Small intestine (tissue), 7 donors: ENCODE data around the gene PRDM11. TPM values are rescaled to one million over a fixed set of nuclear protein-coding genes. Genes with fewer than 3 reads are reported as not detected.

Experiments
- DNase-seq, 2 donors: peaks; one replicate each; pipeline versions ENCODE4 v3.0.0 to v3.0.0-alpha.2; 2013
- FAIRE-seq: peaks from 2 replicates; lab custom pipeline; 2012; peaks lifted over from hg19 to GRCh38; lab: Jason Lieb, UNC
- H3K27ac ChIP-seq, 3 donors: one replicate each; pipeline ENCODE4 v1.5.1; 2013; ENCODE audit warnings: low read length in 2 of 3, mild to moderate bottlenecking in 2 of 3, control low read depth in 1 of 3, inconsistent platforms in 1 of 3, low read depth in 1 of 3, moderate library complexity in 1 of 3
- H3K27me3 ChIP-seq, 3 donors: one replicate each; pipeline ENCODE4 v1.6.1; 2013; ENCODE audit warnings: low read length in 3 of 3, inconsistent platforms in 1 of 3; ENCODE audit not compliant: control insufficient read depth in 3 of 3, insufficient read depth in 3 of 3
- H3K36me3 ChIP-seq, 3 donors: one replicate each; pipeline ENCODE4 v1.6.1; 2013; ENCODE audit warnings: low read length in 3 of 3, inconsistent platforms in 1 of 3, low read depth in 1 of 3, mild to moderate bottlenecking in 1 of 3, moderate library complexity in 1 of 3; ENCODE audit not compliant: control insufficient read depth in 3 of 3, insufficient read depth in 2 of 3
- H3K4me1 ChIP-seq, 3 donors: one replicate each; pipeline ENCODE4 v1.6.1; 2013; ENCODE audit warnings: low read length in 2 of 3, inconsistent platforms in 1 of 3, low read depth in 1 of 3, mild to moderate bottlenecking in 1 of 3, moderate library complexity in 1 of 3; ENCODE audit not compliant: control insufficient read depth in 3 of 3, insufficient read depth in 2 of 3
- H3K4me3 ChIP-seq, 3 donors: one replicate each; pipeline ENCODE4 v1.5.1; 2013; ENCODE audit warnings: low read length in 3 of 3, control low read depth in 1 of 3, inconsistent platforms in 1 of 3, low read depth in 1 of 3, mild to moderate bottlenecking in 1 of 3, moderate library complexity in 1 of 3
- H3K9me3 ChIP-seq, 2 donors: one replicate each; pipeline ENCODE4 v1.6.1; 2013; ENCODE audit warnings: low read depth in 1 of 2, low read length in 1 of 2; ENCODE audit not compliant: control insufficient read depth in 2 of 2, insufficient read depth in 1 of 2
- WGBS, 3 donors: extraction: QIAGEN DNeasy Blood & Tissue Kit; methylation state at CpG; one replicate each; pipeline ENCODE4 v1.1.7; 2013; 5-methylcytosine and 5-hydroxymethylcytosine counted together
- polyA plus RNA-seq, 4 donors: library from polyadenylated mRNA; stranded (reverse) in 3 of 4; unstranded in 1 of 4; fragments of 200-250 nt in 3 of 4; fragments of 120-200 nt in 1 of 4; gene quantifications; one replicate each; pipeline versions ENCODE4 v1.2.1 to v1.2.3, GENCODE V29; 2013
- donor health status: healthy with polysubstance abuse.
- donor health status: control.
- donor health status: control.
- donor health status: Bipolar disorder and iron deficiency.
- donor health status: healthy.

Gene PRDM11
- polyA plus RNA-seq, 4 donors = 0.45 to 20.4 (median 3.2) TPM

DNA sequence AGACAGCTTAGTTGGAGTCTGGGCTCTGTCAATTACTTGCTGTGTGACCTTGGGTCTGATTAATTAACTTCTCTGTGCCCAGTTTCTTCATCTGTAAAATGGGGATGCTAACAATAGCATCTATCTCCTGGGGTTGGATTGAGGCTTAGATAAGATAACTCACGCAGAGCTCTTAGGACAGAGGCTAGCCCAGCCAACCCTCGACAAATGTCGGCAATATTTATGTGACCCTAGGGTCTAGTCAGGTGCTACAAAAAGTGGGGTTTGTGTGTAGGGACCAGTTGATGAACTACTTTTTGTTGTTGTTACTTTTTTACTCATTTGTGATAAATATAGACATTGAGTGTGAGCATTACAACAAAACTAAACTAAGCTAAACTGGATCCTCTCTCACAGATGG, 117.3 kb downstream of the PRDM11 start:
- Histone ChIP-seq H3K9me3 (no peaks in the 10 kb centered on the region), H3K36me3 (peaks cover 0 to 6% (median 0%) of the 10 kb centered on the region in 3 donors), H3K4me3 (no peak overlapping the region), H3K27me3 (no peaks in the 10 kb centered on the region), H3K4me1 (peaks cover 14 to 67% (median 14%) of the 10 kb centered on the region in 3 donors), H3K27ac (peak overlapping the region in 1 of 3 donors; percentile 5)
- DNase-seq = no peak
- FAIRE-seq = no peak
- 65 to 83% (median 76%) methylated on average over 3 of the region's 3 CpGs for WGBS, 3 donors

DNA sequence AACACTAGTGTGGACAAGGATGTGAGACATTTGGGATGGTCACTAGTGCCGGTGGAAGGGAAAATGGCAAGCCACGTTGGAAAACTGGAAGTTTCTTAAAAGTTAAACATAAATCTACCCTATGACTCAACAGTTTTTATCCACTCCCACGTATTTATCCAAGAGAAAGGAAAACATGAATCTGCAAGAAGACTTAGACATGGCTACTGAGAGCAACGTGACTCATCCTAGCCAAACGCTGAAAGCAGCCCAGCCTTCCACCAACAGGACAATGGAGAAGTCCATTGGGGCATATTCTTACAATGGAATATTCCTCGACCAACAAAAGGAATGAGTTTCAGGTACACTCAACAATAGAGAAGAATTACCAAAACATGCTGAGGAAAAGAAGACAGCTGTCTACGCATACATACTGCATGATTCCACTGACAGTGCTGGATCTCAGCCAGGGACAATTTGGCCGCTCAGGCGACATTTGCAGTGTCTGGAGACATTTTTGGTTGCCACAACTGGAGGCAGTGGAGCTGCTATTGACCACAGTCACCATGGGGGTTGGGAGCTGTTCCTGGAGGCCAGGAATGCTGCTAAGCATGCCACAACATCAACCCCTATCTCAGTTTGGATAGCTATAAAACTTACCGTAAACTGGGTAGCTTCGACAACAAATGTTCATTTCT, 118.5 kb downstream of the PRDM11 start:
- DNase-seq (peak; percentile 26 to 52), FAIRE-seq (no peak)
- H3K4me1 ChIP-seq = peaks cover 10 to 63% (median 12%) of the 10 kb centered on the region in 3 donors
- H3K27ac ChIP-seq = peak overlapping the region in 2 of 3 donors; percentile 53 to 82
- H3K9me3 ChIP-seq = no peaks in the 10 kb centered on the region
- no peak overlapping the region for H3K4me3 ChIP-seq
- WGBS, 3 donors = 45 to 63% (median 53%) methylated on average over 11 of the region's 11 CpGs
- no peaks in the 10 kb centered on the region for H3K27me3 ChIP-seq
- peaks cover 0 to 6% (median 0%) of the 10 kb centered on the region in 3 donors for H3K36me3 ChIP-seq

DNA sequence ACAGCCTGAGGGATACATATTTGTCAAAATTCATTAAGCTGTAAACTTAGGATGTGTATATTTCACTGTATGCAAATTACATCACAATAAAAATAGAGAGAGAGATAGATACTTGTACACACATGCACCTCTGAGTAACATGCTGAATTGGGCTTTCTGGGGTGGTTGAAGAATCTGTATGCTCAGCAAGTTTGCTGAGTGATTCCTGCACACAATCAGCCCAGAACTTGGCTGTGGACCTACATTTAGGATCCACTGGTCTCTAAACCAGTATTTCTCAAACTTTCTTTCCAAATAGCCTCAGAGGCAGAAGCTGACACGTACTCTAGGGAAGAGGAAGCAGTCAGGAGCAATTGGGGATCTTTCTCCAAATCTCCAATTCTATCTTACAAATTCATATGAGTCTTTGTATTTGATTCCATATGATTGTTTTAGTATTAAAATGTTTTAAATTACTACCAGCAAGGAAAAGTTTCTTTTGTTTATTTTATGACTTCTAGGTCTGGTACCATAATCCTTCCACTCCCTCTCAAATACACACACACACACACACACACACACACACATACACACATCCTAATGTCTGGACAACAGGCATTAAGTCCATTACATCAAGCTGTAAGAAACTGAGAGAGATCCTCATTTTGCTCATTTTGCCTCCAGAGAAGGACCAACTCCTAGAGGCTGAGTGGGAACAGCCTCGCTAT, 119.7 kb downstream of the PRDM11 start:
- FAIRE-seq = no peak

DNA sequence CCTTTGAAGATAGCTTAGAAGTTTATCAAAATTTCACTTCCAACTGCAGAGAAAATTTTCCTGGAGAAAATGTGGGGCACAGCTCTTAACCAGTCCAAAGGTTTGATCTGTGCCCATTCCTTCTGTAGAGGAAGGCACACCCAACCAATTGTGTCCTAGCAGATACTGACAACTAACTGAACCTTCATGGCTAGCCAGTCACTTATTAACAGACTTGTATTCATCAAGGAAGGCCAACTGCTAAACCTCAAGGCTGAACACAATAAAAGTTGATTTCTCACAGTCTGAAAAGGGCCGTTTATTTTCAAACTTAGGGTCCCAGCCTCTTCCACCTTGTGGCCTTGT, 120.2 kb downstream of the PRDM11 start:
- FAIRE-seq = no peak
- Histone ChIP-seq H3K36me3 (peaks cover 0 to 6% (median 0%) of the 10 kb centered on the region in 3 donors), H3K27ac (peak overlapping the region; percentile 77 to 88 (median 82)), H3K4me3 (no peak overlapping the region), H3K4me1 (peaks cover 10 to 58% (median 12%) of the 10 kb centered on the region in 3 donors), H3K9me3 (no peaks in the 10 kb centered on the region), H3K27me3 (no peaks in the 10 kb centered on the region)
- peak; percentile 87 to 96 for DNase-seq
- WGBS, 3 donors = 15 to 70% (median 29%) methylated on average over 1 of the region's 1 CpG

More for the DNA sequence above, 119.7 kb downstream of the PRDM11 start:
- Histone ChIP-seq H3K36me3 (peaks cover 0 to 6% (median 0%) of the 10 kb centered on the region in 3 donors), H3K9me3 (no peaks in the 10 kb centered on the region), H3K4me3 (no peak overlapping the region), H3K27me3 (no peaks in the 10 kb centered on the region), H3K4me1 (peaks cover 10 to 53% (median 12%) of the 10 kb centered on the region in 3 donors), H3K27ac (peak overlapping the region; percentile 77 to 88 (median 82))
- WGBS, 3 donors = 16 to 55% (median 24%) methylated on average over 2 of the region's 2 CpGs
- DNase-seq = no peak

DNA sequence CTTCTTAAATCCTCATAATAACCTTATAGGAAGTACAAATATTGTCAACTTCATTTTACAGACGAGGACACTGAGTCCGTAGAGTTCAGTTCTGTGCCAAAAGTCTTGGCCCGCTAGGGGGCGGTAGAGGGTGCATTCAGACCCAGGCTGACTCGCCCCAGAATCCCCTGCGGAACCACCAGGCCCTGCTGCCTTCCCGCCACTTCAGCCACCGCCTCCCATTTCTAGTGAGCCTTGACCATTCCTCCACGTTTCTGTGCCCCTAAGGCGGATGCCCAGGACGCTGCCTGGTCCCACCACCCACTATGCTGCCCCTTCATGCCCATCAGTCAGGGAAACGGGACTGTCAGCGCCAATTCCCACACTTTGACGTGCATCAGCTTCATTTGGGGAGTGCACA, 120.6 kb downstream of the PRDM11 start:
- H3K27ac ChIP-seq = peak overlapping the region; percentile 77 to 88 (median 82)
- H3K36me3 ChIP-seq = peaks cover 0 to 6% (median 0%) of the 10 kb centered on the region in 3 donors
- FAIRE-seq (no peak), DNase-seq (peak in 1 of 2 donors; percentile 82)
- no peaks in the 10 kb centered on the region for H3K27me3 ChIP-seq
- WGBS, 3 donors = 45 to 61% (median 46%) methylated on average over 14 of the region's 14 CpGs
- peaks cover 10 to 58% (median 12%) of the 10 kb centered on the region in 3 donors for H3K4me1 ChIP-seq
- no peaks in the 10 kb centered on the region for H3K9me3 ChIP-seq
- H3K4me3 ChIP-seq = no peak overlapping the region

DNA sequence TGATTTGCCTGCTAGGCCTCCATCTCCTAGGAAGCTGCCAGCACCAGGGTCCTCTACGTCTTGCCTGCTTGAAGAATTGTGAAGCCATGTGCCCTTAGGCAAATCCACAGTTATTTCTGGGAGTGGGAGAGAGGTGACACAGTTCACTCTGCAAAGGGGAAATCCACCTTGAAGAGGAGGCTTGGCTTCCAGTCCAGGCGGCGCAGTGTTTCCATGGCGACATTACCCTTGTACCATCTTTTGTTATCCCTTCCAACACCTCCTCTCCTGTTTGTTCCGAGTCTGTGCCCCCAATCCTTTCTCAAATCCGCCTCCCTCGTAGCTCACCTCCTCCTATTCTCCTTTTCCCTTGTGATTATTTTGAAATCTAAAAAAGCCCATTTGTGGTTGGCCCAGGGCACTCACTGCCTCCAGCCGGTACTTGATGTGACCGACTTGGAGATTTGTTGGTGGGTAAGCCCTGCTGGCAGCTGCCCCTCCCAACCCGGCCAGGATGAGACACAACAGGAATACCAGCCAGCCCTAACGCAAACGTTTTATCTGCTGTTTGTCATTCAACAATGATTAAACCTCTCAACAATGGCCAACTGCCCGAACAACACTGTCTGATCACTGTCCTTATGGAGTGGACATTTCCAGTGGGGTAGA, 121.3 kb downstream of the PRDM11 start:
- no peak overlapping the region for H3K4me3 ChIP-seq
- DNase-seq (no peak), FAIRE-seq (no peak)
- 67 to 77% (median 73%) methylated on average over 13 of the region's 13 CpGs for WGBS, 3 donors
- H3K4me1 ChIP-seq = peaks cover 10 to 62% (median 14%) of the 10 kb centered on the region in 3 donors
- H3K27ac ChIP-seq = peak overlapping the region; percentile 77 to 88 (median 82)
- H3K27me3 ChIP-seq = no peaks in the 10 kb centered on the region
- peaks cover 0 to 6% (median 0%) of the 10 kb centered on the region in 3 donors for H3K36me3 ChIP-seq
- no peaks in the 10 kb centered on the region for H3K9me3 ChIP-seq

DNA sequence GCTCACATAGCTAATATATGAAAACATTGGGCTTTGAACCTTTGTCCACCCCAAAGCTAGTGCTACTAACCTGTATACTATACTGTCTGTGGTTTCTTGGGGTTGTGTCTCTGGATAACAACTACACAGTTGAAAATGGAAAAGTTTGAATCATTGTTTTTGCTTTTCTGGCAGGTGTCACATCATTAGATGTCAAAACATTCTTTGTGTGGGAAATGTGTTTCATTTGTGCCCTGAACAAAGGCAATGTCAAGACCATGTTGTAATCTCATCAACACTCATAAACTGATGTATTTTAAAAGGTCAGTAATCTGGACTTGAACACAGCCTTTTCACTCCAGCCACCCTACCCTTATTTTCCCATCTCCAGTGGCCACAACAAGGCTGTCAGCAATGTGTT, 123.2 kb downstream of the PRDM11 start:
- Histone ChIP-seq H3K27ac (no peak overlapping the region), H3K27me3 (no peaks in the 10 kb centered on the region), H3K9me3 (no peaks in the 10 kb centered on the region), H3K36me3 (peaks cover 0 to 6% (median 0%) of the 10 kb centered on the region in 3 donors), H3K4me3 (no peak overlapping the region), H3K4me1 (peaks cover 10 to 56% (median 11%) of the 10 kb centered on the region in 3 donors)
- no peak for DNase-seq
- FAIRE-seq = no peak
